H9 (cell line): ENCODE measurements around the gene CHM. TPM values are rescaled to one million over a fixed set of nuclear protein-coding genes. Genes with fewer than 3 reads are reported as not detected.
"Not testable (repeated sequence)": the region's sequence is repeated elsewhere in the genome, so short reads cannot be mapped to it uniquely, and the experiment has no call there.

Source experiments
- DNase-seq: peaks from one replicate; pipeline ENCODE4 v3.0.0-alpha.2; 2017
- H2AFZ ChIP-seq: one replicate; pipeline ENCODE4 v1.6.1; 2013; ENCODE audit warnings: mild to moderate bottlenecking, low read length, control low read depth, moderate library complexity
- H2AK5ac ChIP-seq: 2 replicates; pipeline ENCODE4 v1.6.1; 2013; ENCODE audit warnings: low read length, control low read depth, mixed read lengths; ENCODE audit not compliant: insufficient read length
- H2BK120ac ChIP-seq: one replicate; pipeline ENCODE4 v1.6.1; 2013; ENCODE audit warnings: low read depth, mild to moderate bottlenecking, low read length, control low read depth, inconsistent platforms; ENCODE audit not compliant: poor library complexity, severe bottlenecking
- H2BK12ac ChIP-seq: 2 replicates; pipeline ENCODE4 v1.6.1; 2013; ENCODE audit warnings: low read length, control low read depth, mixed read lengths, low read depth; ENCODE audit not compliant: insufficient read length
- H2BK15ac ChIP-seq: 2 replicates; pipeline ENCODE4 v1.6.1; 2013; ENCODE audit warnings: low read depth, low read length, control low read depth
- H2BK20ac ChIP-seq: one replicate; pipeline ENCODE4 v1.6.1; 2013; ENCODE audit warnings: low read depth, mild to moderate bottlenecking, low read length, control low read depth, inconsistent platforms; ENCODE audit not compliant: poor library complexity, severe bottlenecking
- H2BK5ac ChIP-seq: 2 replicates; pipeline ENCODE4 v1.6.1; 2013; ENCODE audit warnings: low read length, control low read depth, mixed read lengths; ENCODE audit not compliant: insufficient read length
- H3K14ac ChIP-seq: 2 replicates; pipeline ENCODE4 v1.6.1; 2013; ENCODE audit warnings: low read length, control low read depth; ENCODE audit not compliant: insufficient read depth
- H3K18ac ChIP-seq: 2 replicates; pipeline ENCODE4 v1.6.1; 2013; ENCODE audit warnings: low read depth, mild to moderate bottlenecking, mixed read lengths, low read length, control low read depth; ENCODE audit not compliant: insufficient read length
- H3K23ac ChIP-seq: 2 replicates; pipeline ENCODE4 v1.6.1; 2013; ENCODE audit warnings: low read length, control low read depth, mixed read lengths, low read depth; ENCODE audit not compliant: insufficient read length
- H3K23me2 ChIP-seq: 2 replicates; pipeline ENCODE4 v1.6.1; 2013; ENCODE audit warnings: low read depth, mild to moderate bottlenecking, mixed read lengths, low read length, control low read depth; ENCODE audit not compliant: insufficient read length, poor library complexity, severe bottlenecking
- H3K27ac ChIP-seq: 2 replicates; pipeline ENCODE4 v1.5.1; 2013; ENCODE audit warnings: low read length, control low read depth, mixed read lengths, low read depth; ENCODE audit not compliant: insufficient read length
- H3K27me3 ChIP-seq: 2 replicates; pipeline ENCODE4 v1.6.1; 2013; ENCODE audit warnings: low read length, control low read depth, inconsistent platforms; ENCODE audit not compliant: insufficient read depth
- H3K4ac ChIP-seq: 2 replicates; pipeline ENCODE4 v1.6.1; 2013; ENCODE audit warnings: low read depth, mild to moderate bottlenecking, control low read depth, inconsistent platforms, low read length, moderate library complexity
- H3K4me1 ChIP-seq: 2 replicates; pipeline ENCODE4 v1.6.1; 2013; ENCODE audit warnings: low read length, control low read depth, inconsistent platforms; ENCODE audit not compliant: insufficient read depth
- H3K4me2 ChIP-seq: 2 replicates; pipeline ENCODE4 v1.6.1; 2013; ENCODE audit warnings: low read length, control low read depth, mixed read lengths; ENCODE audit not compliant: insufficient read length, insufficient read depth
- H3K56ac ChIP-seq: 2 replicates; pipeline ENCODE4 v1.6.1; 2013; ENCODE audit warnings: low read depth, mild to moderate bottlenecking, mixed read lengths, low read length, control low read depth; ENCODE audit not compliant: insufficient read length
- H3K79me1 ChIP-seq: 2 replicates; pipeline ENCODE4 v1.6.1; 2013; ENCODE audit warnings: low read depth, mild to moderate bottlenecking, moderate library complexity, low read length, control low read depth, inconsistent platforms; ENCODE audit not compliant: insufficient read depth, poor library complexity, severe bottlenecking
- H3K79me2 ChIP-seq: 2 replicates; pipeline ENCODE4 v1.6.1; 2013; ENCODE audit warnings: low read length, control low read depth, inconsistent platforms; ENCODE audit not compliant: insufficient read depth
- H3K9ac ChIP-seq: 2 replicates; pipeline ENCODE4 v1.6.1; 2013; ENCODE audit warnings: low read length, control low read depth, mixed read lengths; ENCODE audit not compliant: insufficient read length; ENCODE audit errors: extremely low read depth
- H3K9me3 ChIP-seq: one replicate; pipeline ENCODE4 v1.6.1; 2013; ENCODE audit warnings: low read depth, low read length, inconsistent platforms; ENCODE audit not compliant: control insufficient read depth
- H3T11ph ChIP-seq: one replicate; pipeline ENCODE4 v1.6.1; 2013; ENCODE audit warnings: mild to moderate bottlenecking, low read length, control low read depth, inconsistent platforms
- H4K20me1 ChIP-seq: one replicate; pipeline ENCODE4 v1.6.1; 2013; ENCODE audit not compliant: control insufficient read depth, insufficient read length, insufficient read depth
- H4K5ac ChIP-seq: 2 replicates; pipeline ENCODE4 v1.6.1; 2013; ENCODE audit warnings: low read depth, mild to moderate bottlenecking, mixed read lengths, low read length, control low read depth; ENCODE audit not compliant: insufficient read length
- H4K8ac ChIP-seq: replicated peaks from 2 replicates; pipeline ENCODE4 v1.6.1; 2013; ENCODE audit warnings: low read length, control low read depth, mixed read lengths, low read depth; ENCODE audit not compliant: insufficient read length
- H4K91ac ChIP-seq: 2 replicates; pipeline ENCODE4 v1.6.1; 2013; ENCODE audit warnings: low read depth, mild to moderate bottlenecking, moderate library complexity, mixed read lengths, low read length, control low read depth; ENCODE audit not compliant: insufficient read length
- H3K27ac Mint-ChIP-seq, 3 experiments: 2 replicates in 2 of 3; 3 replicates in 1 of 3; pipeline ENCODE4 v1.8.0; 2020 to 2021; ENCODE audit warnings: mixed read lengths in 3 of 3, mild to moderate bottlenecking in 1 of 3, moderate library complexity in 1 of 3
- H3K27me3 Mint-ChIP-seq: 2 replicates; pipeline ENCODE4 v1.8.0; 2021; ENCODE audit warnings: low read depth, mild to moderate bottlenecking, moderate library complexity, mixed read lengths
- H3K36me3 Mint-ChIP-seq, 3 experiments: 2 replicates in 2 of 3; 3 replicates in 1 of 3; pipeline ENCODE4 v1.8.0; 2020 to 2021; ENCODE audit warnings: low read depth in 3 of 3, mixed read lengths in 3 of 3; ENCODE audit not compliant: insufficient read depth in 1 of 3
- H3K4me1 Mint-ChIP-seq, 2 experiments: 2 replicates each; pipeline ENCODE4 v1.8.0; 2020; ENCODE audit warnings: mixed read lengths in 2 of 2
- H3K4me3 Mint-ChIP-seq, 2 experiments: 2 replicates in 1 of 2; 3 replicates in 1 of 2; pipeline ENCODE4 v1.8.0; 2020 to 2021; ENCODE audit warnings: mild to moderate bottlenecking in 2 of 2, mixed read lengths in 2 of 2, moderate library complexity in 1 of 2
- H3K9me3 Mint-ChIP-seq, 2 experiments: 2 replicates in 1 of 2; 3 replicates in 1 of 2; pipeline ENCODE4 v1.8.0; 2020; ENCODE audit warnings: mild to moderate bottlenecking in 2 of 2, mixed read lengths in 2 of 2, moderate library complexity in 1 of 2
- WGBS: extraction: QIAGEN DNeasy Blood & Tissue Kit; methylation state at CpG from one replicate; pipeline ENCODE4 v1.1.7; 2013; ENCODE audit warnings: missing lambda C conversion rate, low lambda C conversion rate, mixed read lengths; ENCODE audit not compliant: insufficient read length; ENCODE audit errors: extremely low coverage; 5-methylcytosine and 5-hydroxymethylcytosine counted together
- total RNA-seq: library from RNA; stranded (reverse); gene quantifications from 2 replicates; pipeline ENCODE4 v1.2.1, GENCODE V29; 2021
- TF ChIP-seq, protein P1 (sequence below): fragments of 200-600 bp; sonication (generic); conservative IDR thresholded peaks from 3 replicates; pipeline ENCODE4 v1.8.0; 2021; ENCODE audit warnings: antibody characterized with exemption, mild to moderate bottlenecking

CHM gene
- total RNA-seq, 1 experiment from 2014 or later, result 28.4 TPM

DNA sequence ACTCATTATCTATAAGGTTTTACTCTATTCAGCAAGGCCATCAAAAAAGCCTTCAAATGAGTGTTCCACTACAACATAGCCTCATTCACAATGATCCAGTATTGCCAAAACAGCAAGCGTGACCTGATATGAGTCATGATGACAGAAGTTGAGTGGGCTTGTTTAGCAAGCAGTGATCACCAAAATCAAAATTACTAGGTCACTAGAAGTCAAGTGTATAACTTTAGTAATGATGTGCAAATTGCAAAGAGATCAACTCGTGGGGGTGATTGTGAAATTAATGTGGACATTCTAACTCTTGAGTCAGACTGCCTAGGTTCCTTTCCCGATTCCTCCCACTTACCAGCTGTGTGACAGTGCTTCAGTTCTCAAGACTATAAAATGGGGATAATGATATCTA is 124.5 kb downstream of the CHM start:
- H3K4ac ChIP-seq, result no peak overlapping the region
- H4K20me1 ChIP-seq, result no peaks in the 10 kb centered on the region
- no peak overlapping the region for H3K4me2 ChIP-seq
- no peak overlapping the region for H3K18ac ChIP-seq
- Mint-ChIP-seq H3K27ac (no peak overlapping the region), H3K9me3 (peaks cover 0 to 30% of the 10 kb centered on the region in 2 experiments; a peak in 4 of 5 replicates), H3K36me3 (peaks cover 0 to 11% (median 8%) of the 10 kb centered on the region in 3 experiments; a peak in 6 of 7 replicates), H3K4me3 (no peak overlapping the region), H3K4me1 (peaks cover 10 to 18% of the 10 kb centered on the region in 2 experiments), H3K27me3 (no peaks in the 10 kb centered on the region)
- H2BK20ac ChIP-seq, result no peak overlapping the region
- H3K56ac ChIP-seq, result no peak overlapping the region
- no peak overlapping the region for H4K8ac ChIP-seq
- no peak overlapping the region for H2AK5ac ChIP-seq
- H3K14ac ChIP-seq, result no peak overlapping the region
- H3T11ph ChIP-seq, result no peak overlapping the region
- no peak overlapping the region for H2BK12ac ChIP-seq
- H3K9me3 ChIP-seq, result no peaks in the 10 kb centered on the region
- H3K9ac ChIP-seq, result no peak overlapping the region
- H3K27ac ChIP-seq, result no peak overlapping the region
- TF ChIP-seq, protein P1, sequence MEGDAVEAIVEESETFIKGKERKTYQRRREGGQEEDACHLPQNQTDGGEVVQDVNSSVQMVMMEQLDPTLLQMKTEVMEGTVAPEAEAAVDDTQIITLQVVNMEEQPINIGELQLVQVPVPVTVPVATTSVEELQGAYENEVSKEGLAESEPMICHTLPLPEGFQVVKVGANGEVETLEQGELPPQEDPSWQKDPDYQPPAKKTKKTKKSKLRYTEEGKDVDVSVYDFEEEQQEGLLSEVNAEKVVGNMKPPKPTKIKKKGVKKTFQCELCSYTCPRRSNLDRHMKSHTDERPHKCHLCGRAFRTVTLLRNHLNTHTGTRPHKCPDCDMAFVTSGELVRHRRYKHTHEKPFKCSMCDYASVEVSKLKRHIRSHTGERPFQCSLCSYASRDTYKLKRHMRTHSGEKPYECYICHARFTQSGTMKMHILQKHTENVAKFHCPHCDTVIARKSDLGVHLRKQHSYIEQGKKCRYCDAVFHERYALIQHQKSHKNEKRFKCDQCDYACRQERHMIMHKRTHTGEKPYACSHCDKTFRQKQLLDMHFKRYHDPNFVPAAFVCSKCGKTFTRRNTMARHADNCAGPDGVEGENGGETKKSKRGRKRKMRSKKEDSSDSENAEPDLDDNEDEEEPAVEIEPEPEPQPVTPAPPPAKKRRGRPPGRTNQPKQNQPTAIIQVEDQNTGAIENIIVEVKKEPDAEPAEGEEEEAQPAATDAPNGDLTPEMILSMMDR, result no peak
- no peak overlapping the region for H2BK5ac ChIP-seq
- no peak overlapping the region for H2BK120ac ChIP-seq
- H3K79me2 ChIP-seq, result no peaks in the 10 kb centered on the region
- DNase-seq, result no peak
- no peak overlapping the region for H4K5ac ChIP-seq
- H2AFZ ChIP-seq, result no peak overlapping the region
- no peak overlapping the region for H3K23ac ChIP-seq
- H3K27me3 ChIP-seq, result no peaks in the 10 kb centered on the region
- no peak overlapping the region for H4K91ac ChIP-seq
- H3K4me1 ChIP-seq, result no peaks in the 10 kb centered on the region
- H3K79me1 ChIP-seq, result no peaks in the 10 kb centered on the region
- no peak overlapping the region for H2BK15ac ChIP-seq
- no CpG with 5 or more reads among the region's 3 CpGs for WGBS
- no peaks in the 10 kb centered on the region for H3K23me2 ChIP-seq

DNA sequence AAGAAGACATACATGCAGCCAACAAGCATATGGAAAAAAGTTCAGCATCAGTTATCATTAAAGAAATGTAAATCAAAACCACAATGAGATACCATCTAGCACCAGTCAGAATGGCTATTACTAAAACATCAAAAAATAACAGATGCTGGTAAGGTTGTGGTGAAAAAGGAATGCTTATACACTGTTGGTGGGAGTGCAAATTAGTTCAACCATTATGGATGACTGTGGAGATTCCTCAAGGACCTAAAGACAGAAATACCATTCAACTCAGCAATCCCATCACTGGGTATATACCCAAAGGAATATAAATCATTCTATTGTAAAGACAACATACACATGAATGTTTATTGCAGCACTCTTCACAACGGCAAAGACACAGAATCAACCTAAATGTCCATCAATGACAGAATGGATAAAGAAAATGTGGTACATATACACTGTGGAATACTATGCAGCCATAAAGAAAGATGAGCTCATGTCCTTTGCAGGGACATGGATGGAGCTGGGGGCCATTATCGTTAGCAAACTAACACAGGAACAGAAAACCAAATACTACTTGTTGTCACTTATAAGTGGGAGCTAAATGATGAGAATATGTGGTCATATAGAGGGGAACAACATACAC is 130.6 kb downstream of the CHM start:
- not testable (repeated sequence) for H2BK120ac ChIP-seq, H2BK15ac ChIP-seq, H3K79me1 ChIP-seq, H4K8ac ChIP-seq, DNase-seq, H2BK5ac ChIP-seq, H3K9ac ChIP-seq, H2BK12ac ChIP-seq, H3K4me3 Mint-ChIP-seq, H2BK20ac ChIP-seq, H3K79me2 ChIP-seq, H3K23me2 ChIP-seq, H2AK5ac ChIP-seq, H3K18ac ChIP-seq, H3K9me3 ChIP-seq, H3K4me1 ChIP-seq, H4K20me1 ChIP-seq, H3K27me3 ChIP-seq, H3K4ac ChIP-seq, H3K27ac ChIP-seq, H2AFZ ChIP-seq, H4K91ac ChIP-seq, H3K27me3 Mint-ChIP-seq, H3K14ac ChIP-seq, H3K56ac ChIP-seq, H4K5ac ChIP-seq, H3T11ph ChIP-seq, H3K23ac ChIP-seq, H3K4me2 ChIP-seq
- Mint-ChIP-seq H3K9me3 (peaks cover 7 to 58% of the 10 kb centered on the region in 2 experiments; a peak in 4 of 5 replicates), H3K36me3 (peaks cover 11 to 21% (median 17%) of the 10 kb centered on the region in 3 experiments), H3K27ac (peak overlapping the region in 1 of 3 experiments; percentile 70; a peak in 1 of 7 replicates), H3K4me1 (peaks cover 10 to 21% of the 10 kb centered on the region in 2 experiments)
- WGBS, result no CpG with 5 or more reads among the region's 2 CpGs
